Activated naive CD4-positive, alpha-beta T cell treated with anti-CD3 and anti-CD28 coated beads, Interleukin-2, amount 50 U/mL, for 16 hours (primary cell): ENCODE measurements around the gene IL1RAPL2.

Experiments used
- DNase-seq: peaks from one replicate; pipeline ENCODE4 v3.0.0-alpha.2; 2020

IL1RAPL2 gene

DNA sequence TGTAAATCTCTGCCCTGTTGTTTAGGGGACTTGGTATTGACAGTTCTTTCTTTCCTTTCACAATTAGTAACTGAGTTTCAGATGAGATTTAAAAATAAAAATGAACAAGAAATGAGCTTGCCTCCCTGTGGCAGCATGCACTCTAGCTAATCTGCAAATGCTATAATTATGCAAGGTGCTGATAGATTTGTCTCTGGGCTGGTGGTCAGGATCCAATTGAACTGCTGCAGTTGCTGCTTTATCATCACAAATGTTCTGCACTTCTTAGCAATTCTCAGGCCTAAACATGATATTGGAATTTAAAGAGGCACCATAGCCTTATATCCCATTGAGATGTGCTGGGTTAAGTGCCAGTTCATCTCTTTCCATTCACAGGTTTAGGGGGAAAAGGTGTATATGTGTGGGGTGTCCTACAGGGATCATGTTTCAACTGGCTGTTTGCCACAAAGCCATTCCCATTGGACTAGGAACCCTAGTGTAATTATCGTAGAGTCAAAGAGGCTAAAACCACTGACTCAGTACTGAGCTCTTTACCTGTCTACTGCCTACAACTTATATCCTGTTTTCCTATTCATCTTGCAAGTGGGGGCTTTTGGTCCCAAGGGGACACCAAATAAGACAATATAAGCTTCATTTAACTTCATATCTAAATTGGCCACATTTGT is 914.8 kb downstream of the IL1RAPL2 start:
- no peak for DNase-seq

GRCh38 chrX:105483011-105483410 is 917.0 kb downstream of the IL1RAPL2 start:
- no peak for DNase-seq

GRCh38 chrX:105488716-105489115 is 922.7 kb downstream of the IL1RAPL2 start:
- DNase-seq: no peak

GRCh38 chrX:105495376-105495775 is 929.4 kb downstream of the IL1RAPL2 start:
- no peak for DNase-seq

DNA sequence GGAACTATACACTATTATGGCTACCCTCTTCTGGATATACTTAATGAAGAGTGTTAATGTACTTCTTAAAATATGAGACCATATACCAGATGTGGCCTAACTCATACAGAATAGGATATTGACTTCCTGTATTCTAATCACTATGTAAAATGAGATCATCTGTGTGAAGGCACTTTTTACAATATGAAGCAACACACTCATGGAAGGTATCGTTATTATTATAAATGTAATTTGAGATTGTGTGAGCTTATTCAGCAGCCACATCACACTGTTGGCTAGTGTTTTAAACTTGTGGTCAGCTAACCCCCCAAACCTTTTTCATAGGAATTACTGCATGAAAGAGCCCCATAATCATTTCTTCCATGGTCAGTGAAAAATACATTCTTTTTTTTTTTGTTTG is 936.3 kb downstream of the IL1RAPL2 start:
- no peak for DNase-seq

- no peak for DNase-seq
These were observed 949.6 kb downstream of the IL1RAPL2 start for GRCh38 chrX:105515561-105515960.

- DNase-seq: no peak
These were observed 960.4 kb downstream of the IL1RAPL2 start for GRCh38 chrX:105526431-105526830.

- DNase-seq: no peak
These were observed 961.8 kb downstream of the IL1RAPL2 start for GRCh38 chrX:105527759-105528158.

DNA sequence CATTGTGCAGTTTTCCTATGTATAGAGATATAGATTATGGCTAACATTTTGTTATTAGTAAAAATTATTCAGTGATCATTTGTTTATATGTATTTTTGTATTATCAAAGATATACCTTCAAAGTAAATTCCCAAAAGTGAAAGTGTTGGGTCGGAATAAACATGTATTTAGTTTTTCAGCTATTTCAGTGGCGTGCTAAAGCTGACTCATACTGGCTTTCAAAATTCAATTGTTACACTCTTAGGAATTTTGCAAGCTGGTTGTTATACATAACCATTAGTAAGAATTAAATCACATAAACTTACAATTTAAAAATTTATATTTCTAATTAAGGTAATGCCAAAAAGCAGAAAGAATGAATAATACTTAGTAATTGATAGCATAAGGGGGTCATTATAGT is 968.0 kb downstream of the IL1RAPL2 start:
- DNase-seq: no peak

DNA sequence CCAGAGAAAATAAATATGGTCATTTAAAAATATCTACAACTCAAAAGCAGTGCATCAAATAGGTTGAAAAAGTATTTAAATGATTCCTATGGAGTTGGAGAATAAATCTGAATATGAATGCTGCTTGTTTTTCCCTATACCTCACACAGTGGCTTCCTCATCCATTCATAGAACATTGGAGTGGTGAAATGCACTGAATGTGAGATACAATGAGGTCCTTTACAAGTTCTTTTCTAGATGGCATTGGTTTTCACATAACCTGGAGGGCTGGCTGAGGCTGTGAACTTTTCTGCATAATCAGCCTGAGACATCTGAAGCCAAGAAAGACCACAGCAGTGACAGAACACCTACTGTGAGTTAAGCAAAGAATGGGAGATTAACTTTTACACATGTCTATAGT is 977.3 kb downstream of the IL1RAPL2 start:
- DNase-seq: no peak

DNA sequence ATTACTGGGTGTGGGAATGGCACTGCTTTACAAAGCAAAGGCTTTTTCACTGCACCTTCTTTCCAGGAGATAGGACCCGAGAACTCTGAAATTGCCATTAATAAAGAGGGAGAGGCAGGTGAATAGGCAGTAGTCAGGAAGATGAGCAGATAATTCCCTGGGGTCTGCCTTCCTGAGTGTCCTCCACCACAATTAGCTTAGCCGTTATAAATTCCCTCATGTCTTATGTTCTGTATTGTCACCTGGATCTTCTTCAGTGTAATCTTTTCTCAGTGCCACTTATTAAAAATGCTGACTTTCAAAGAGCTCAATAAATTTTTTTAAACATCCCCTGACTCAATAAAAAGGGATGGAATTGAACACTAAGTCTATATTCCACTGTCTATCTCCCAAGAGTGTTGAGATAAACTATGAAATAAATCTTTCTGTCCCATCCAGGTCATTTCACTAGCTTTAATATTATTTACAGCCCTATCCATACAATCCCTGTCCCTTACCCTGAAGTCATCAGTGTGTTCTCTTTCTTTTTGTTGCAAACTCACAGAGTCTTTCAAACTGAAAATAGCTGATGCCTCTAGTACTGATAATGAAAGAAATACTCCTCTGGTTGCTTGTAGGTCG is 984.2 kb downstream of the IL1RAPL2 start:
- no peak for DNase-seq

GRCh38 chrX:105552395-105552794 is 986.4 kb downstream of the IL1RAPL2 start:
- no peak for DNase-seq

DNA sequence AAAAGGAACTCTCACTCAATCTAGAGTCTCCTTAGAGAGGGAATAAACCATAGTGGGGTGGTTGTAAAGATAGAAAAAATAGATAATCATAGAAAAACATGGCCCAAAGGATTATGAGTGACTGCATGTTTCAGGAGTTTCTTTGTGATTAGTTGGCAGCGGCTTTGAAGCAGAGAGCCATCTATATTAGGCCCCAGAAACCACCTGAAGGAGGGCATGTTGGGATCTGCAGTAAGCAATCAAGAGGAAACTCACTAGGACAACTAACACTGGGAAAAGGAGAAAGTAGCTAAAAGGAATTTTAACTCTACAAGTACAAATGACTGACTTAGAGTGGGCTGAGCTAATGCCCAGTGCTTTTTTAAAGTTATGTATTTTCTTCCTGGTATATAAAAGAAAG is 987.1 kb downstream of the IL1RAPL2 start:
- no peak for DNase-seq

DNA sequence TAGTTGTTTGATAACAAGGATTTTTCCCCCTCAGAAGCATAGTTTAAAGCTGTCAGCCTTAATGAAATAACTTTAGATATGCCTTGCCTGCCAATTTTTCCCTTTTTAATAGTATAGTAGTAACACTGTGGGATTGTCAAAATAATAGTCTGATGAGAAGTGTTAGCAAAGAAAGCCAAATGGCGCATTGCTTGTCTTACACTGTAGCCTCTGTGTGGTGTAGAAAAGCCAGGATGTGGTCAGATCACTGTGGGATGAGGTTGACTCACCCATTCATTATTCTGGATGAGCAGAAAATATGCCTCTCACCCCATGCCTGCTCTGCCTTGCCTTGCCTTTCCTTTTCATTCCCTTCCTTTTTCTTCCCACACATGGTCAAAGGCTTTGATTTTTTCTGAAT is 998.5 kb downstream of the IL1RAPL2 start:
- no peak for DNase-seq

GRCh38 chrX:105565856-105566255 is 999.9 kb downstream of the IL1RAPL2 start:
- DNase-seq: no peak

DNA sequence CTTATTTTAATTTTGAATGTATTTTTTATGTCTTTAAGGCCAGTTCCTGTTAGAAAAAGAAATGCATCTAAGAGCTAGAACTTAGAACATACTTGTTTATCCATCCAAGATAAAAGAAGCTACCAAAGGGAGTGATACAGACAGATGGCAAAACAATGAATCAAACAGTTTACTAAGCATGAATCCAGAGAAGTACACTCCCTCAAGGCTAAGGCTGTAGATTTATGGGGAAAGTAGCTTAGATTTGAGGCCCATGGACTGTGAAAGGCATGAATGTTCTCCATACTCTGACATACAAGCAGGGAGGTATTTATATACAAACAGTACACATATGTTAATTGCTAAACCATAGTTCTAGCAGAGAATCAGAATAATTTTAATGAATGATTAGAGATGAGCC is 1001.1 kb downstream of the IL1RAPL2 start:
- no peak for DNase-seq

DNA sequence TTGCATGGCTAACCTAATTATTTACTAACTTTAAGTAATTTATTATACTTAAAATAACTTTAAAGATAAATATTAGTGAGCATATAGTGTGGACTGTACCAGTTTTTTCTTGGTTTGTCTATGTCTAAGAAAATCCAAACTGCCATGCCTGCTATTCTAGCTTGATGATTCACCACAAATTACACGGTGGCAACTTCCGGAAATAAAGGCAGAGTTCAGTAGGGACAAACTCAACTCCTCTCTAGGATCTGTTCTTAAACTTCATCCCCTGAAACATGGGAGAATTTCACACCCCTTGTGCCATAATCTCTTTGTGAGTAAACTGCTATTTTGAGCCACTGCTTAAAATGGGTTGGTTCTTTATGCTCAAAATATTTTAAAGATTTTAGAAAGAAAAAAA is 1042.7 kb downstream of the IL1RAPL2 start:
- no peak for DNase-seq

DNA sequence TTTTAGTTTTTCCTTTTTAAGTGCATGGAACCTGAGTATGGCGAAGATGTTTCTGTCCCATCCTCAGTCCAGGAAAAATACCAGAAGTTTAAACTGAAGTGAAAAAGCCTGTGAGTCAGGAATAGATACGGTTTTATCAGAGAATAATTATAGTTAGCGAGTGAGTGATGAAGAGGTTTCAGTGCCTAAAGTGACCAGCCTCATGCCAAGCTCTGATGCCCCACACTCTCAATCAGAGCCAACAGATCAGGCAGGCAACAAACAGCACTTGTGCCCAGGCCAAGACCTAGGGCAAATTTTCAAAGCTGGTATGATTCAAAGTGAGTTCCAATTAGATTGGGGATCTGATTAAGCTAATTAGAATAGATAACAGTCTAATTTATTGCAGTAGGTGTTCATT is 1043.5 kb downstream of the IL1RAPL2 start:
- no peak for DNase-seq

- DNase-seq: no peak
These were observed 1044.4 kb downstream of the IL1RAPL2 start for GRCh38 chrX:105610411-105610810.

- no peak for DNase-seq
These were observed 1052.5 kb downstream of the IL1RAPL2 start for GRCh38 chrX:105618393-105619101.

DNA sequence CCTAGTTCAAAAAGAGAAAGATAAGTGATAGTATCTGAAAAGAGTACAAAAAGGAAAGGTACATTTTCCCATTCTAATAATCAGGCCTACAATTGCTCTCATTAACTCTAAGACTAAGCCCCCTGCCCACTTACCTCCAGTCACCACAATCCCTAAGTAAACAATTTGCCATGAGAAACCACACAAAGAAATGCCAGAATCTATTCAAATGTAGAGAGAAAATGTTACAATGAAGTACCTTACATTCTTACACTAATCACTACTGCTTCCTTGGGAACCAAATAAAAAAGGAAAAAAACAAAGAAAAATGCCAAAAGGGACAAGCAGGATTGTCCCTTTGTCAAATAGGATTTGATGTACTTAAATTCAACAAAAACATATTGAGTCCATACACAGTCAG is 1068.2 kb downstream of the IL1RAPL2 start:
- DNase-seq: no peak

- DNase-seq: no peak
These were observed 1069.8 kb downstream of the IL1RAPL2 start for GRCh38 chrX:105635794-105636193.

DNA sequence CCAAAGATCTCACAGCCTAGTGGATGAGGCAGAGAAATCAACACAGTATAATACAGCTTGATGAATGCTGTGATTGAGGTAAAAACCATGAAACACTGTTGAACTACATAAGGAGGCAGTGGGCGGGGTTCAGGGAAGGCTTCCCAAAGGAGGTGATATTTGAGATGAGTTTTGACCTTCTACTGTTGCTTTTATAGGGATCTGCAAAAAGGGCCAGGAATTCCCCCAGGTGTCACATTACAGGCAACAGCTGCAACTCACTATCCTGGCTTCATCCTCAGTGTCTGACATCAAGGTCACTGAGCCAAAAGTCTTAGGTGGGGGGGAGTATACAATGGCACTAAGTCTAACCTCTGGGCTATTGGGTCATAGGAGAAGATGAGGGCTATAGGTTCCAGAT is 1070.7 kb downstream of the IL1RAPL2 start:
- no peak for DNase-seq

GRCh38 chrX:105645667-105646357 is 1079.8 kb downstream of the IL1RAPL2 start:
- DNase-seq: no peak
